Measurements from ENCODE around the gene SLC10A1.
"Not testable (repeated sequence)": the region's sequence is repeated elsewhere in the genome, so short reads cannot be mapped to it uniquely, and the experiment has no call there.

Gene SLC10A1

GRCh38 chr14:69796797-69797500 lies at the start of gene SLC10A1:
Gene SLC10A1 (minus strand): TSS chr14:69797241. CDS start chr14:69797155, 86 bp downstream.
- DNase-seq (ENCODE audit: low spot score), result no peak

- DNase-seq (ENCODE audit: low spot score), result no peak
These were observed 48.7 kb upstream of the SLC10A1 start for GRCh38 chr14:69845787-69846186.

GRCh38 chr14:69845050-69845581 lies 48.1 kb upstream of the SLC10A1 start:
- DNase-seq (ENCODE audit: low spot score), result no peak

- no peak for DNase-seq (ENCODE audit: low spot score)
These were observed 47.1 kb upstream of the SLC10A1 start for GRCh38 chr14:69844171-69844570.

GRCh38 chr14:69842686-69843420 lies 45.8 kb upstream of the SLC10A1 start:
- DNase-seq (ENCODE audit: low spot score), result no peak

GRCh38 chr14:69841656-69842055 lies 44.6 kb upstream of the SLC10A1 start:
- no peak for DNase-seq (ENCODE audit: low spot score)

- DNase-seq (ENCODE audit: low spot score), result no peak
These were observed 42.6 kb upstream of the SLC10A1 start for GRCh38 chr14:69839661-69840060.

GRCh38 chr14:69838881-69839416 lies 41.9 kb upstream of the SLC10A1 start:
- DNase-seq (ENCODE audit: low spot score), result no peak

GRCh38 chr14:69828879-69829278 lies 31.8 kb upstream of the SLC10A1 start:
- DNase-seq (ENCODE audit: low spot score), result no peak

GRCh38 chr14:69828354-69828753 lies 31.3 kb upstream of the SLC10A1 start:
- DNase-seq (ENCODE audit: low spot score), result no peak

- DNase-seq (ENCODE audit: low spot score), result no peak
These were observed 30.5 kb upstream of the SLC10A1 start for GRCh38 chr14:69827560-69827959.

- DNase-seq (ENCODE audit: low spot score), result no peak
These were observed 25.4 kb upstream of the SLC10A1 start for GRCh38 chr14:69822456-69822855.

- DNase-seq (ENCODE audit: low spot score), result no peak
These were observed 23.9 kb upstream of the SLC10A1 start for GRCh38 chr14:69820991-69821390.

- DNase-seq (ENCODE audit: low spot score), result no peak
These were observed 22.6 kb upstream of the SLC10A1 start for GRCh38 chr14:69819607-69820006.

GRCh38 chr14:69818758-69819191 lies 21.7 kb upstream of the SLC10A1 start:
- peak; percentile 76 for DNase-seq (ENCODE audit: low spot score)

GRCh38 chr14:69816216-69816615 lies 19.2 kb upstream of the SLC10A1 start:
- no peak for DNase-seq (ENCODE audit: low spot score)

- no peak for DNase-seq (ENCODE audit: low spot score)
These were observed 18.5 kb upstream of the SLC10A1 start for GRCh38 chr14:69815556-69815955.

- DNase-seq (ENCODE audit: low spot score), result no peak
These were observed 17.4 kb upstream of the SLC10A1 start for GRCh38 chr14:69814397-69814796.

- not testable (repeated sequence) for DNase-seq (ENCODE audit: low spot score)
These were observed 16.3 kb upstream of the SLC10A1 start for GRCh38 chr14:69813346-69813745.

GRCh38 chr14:69812711-69813110 lies 15.7 kb upstream of the SLC10A1 start:
- DNase-seq (ENCODE audit: low spot score), result no peak

- no peak for DNase-seq (ENCODE audit: low spot score)
These were observed 14.8 kb upstream of the SLC10A1 start for GRCh38 chr14:69811868-69812252.

- DNase-seq (ENCODE audit: low spot score), result no peak
These were observed 14.3 kb upstream of the SLC10A1 start for GRCh38 chr14:69811227-69811867.

Measured in AG08396 (cell line).